NCI-H1694 (cell line): Measurements from ENCODE around the gene FBXL12.
"Not testable (repeated sequence)": the region's sequence is repeated elsewhere in the genome, so short reads cannot be mapped to it uniquely, and the experiment has no call there.

Source experiments
- DNase-seq: peaks from one replicate; lab custom pipeline; 2025; lab: John Stamatoyannopoulos, UW

The FBXL12 gene

DNA sequence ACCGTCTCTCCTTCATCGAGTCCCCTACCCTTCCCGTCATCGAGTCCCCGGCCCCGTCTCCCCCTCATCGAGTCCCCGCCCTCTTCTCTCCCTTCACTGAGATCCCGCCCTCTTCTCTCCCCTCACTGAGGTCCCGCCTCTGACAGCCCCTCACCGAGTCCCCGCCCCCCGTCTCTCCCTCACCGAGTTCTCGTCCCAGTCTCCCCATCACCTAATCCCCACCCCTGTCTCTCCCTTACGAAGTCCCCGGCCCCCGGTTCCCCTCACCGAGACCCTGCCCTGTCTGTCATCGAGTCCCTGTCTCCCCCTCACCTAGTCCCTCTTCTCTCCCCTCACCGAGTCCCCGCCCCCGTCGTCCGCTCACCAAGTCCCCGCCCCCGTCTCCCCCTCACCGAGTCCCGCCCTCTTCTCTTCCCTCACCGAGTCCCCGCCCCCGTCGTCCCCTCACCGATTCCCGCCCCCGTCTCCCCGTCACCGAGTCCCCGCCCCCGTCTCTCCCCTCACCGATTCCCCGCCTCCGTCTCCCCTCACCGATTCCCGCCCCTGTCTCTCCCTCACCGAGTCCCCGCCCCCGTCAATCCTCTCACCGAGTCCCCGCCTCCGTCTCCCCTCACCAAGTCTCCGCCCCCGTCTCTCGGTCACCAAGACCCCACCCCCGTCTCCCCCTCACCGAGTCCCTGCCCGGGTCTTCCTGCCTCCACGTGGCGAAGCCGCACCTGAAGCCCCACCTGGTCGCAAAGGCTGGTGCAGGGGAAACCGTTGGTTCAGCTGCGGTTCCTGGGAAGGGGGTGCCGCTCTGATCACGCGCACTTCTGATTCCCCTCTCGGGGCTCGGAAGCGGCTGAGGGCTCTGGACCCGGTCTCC, 26.4 kb downstream of the FBXL12 start:
- DNase-seq = no peak

DNA sequence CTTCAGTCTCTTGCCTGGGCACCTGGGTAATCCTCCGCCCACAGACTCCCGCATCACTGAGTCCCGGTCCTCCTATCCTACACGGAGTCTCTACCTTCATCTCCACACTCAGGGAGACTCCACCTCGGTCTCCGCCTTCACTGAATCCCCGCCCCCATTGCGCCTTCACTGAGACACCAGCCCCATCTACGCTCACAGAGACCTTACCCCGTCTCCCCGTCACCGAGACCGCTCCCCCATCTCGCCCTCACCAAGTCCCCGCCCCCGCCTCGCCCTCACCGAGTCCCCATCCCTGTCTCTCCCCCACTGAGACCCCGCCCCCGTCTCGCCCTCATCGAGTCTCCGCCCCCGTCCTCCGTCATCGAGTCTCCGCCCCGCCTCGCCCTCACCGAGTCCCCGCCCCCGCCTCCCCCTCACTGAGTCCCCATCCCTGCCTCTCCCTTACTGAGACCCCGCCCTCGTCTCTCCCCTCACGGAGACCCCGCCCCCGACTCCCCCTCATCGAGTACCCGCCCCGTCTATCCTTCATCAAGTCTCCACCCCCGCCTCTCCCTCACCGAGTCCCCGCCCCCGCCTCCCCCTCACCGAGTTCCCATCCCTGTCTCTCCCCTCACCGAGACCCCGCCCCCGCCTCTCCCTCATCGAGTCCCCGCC, 27.2 kb downstream of the FBXL12 start:
- DNase-seq = peak; percentile 36

DNA sequence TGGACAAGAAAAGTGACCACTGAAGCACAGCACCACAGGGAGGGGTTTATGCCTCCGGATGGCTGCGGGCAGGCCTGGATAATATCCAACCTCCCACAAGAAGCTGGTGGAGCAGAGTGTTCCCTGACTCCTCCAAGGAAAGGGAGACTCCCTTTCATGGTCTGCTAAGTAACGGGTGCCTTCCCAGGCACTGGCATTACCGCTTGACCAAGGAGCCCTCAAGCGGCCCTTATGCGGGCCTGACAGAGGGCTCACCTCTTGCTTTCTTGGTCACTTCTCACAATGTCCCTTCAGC, 27.9 kb downstream of the FBXL12 start:
- DNase-seq = not testable (repeated sequence)

DNA sequence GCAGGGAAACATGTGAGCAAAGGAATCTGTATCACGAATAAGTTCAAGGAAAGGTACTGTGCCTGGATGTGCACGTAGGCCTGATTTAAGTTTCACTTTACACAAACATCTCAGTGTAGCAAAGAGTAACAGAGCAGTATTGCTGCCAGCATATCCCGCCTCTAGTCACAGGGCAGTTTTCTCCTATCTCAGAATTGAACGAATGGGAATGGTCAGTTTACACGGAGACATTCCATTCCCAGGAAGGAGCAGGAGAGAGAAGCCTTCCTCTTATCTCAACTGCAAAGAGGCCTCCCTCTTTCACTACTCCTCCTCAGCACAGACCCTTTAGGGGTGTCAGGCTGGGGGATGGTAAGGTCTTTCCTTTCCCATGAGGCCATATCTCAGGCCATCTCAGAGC, 29.3 kb downstream of the FBXL12 start:
- not testable (repeated sequence) for DNase-seq

DNA sequence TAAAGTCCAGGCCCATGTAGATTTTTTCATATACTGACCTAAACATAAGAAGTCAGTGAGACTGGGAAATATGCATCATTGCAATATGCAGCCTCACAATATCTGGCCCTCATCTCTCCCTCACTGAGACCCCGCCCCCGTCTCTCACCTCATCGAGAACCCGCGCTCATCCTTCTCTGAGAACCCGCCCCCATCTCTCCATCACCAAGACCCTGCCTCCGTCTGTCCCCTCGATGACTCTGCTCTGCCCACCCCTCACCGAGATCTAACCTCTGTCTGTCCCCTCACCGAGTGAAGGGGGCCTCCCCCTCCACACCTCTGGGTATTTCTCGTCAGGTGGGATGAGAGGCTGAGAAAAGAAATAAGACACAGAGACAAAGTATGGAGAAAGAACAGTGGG, 29.8 kb downstream of the FBXL12 start:
- DNase-seq = no peak

DNA sequence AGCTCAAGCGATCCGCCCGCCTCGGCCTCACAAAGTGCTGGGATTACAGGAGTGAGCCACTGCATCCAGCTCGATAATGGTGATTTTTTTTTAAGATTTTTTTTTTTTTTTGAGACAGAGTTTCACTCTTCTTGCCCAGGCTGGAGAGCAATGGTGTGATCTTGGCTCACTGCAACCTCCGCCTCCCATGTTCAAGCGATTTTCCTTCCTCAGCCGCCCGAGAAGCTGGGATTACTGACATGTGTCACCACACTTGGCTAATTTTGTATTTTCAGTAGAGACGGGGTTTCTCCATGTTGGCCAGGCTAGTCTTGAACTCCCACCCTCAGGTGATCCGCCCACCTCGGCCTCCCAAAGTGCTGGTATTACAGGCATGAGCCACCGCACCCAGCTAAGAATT, 30.3 kb downstream of the FBXL12 start:
- not testable (repeated sequence) for DNase-seq

DNA sequence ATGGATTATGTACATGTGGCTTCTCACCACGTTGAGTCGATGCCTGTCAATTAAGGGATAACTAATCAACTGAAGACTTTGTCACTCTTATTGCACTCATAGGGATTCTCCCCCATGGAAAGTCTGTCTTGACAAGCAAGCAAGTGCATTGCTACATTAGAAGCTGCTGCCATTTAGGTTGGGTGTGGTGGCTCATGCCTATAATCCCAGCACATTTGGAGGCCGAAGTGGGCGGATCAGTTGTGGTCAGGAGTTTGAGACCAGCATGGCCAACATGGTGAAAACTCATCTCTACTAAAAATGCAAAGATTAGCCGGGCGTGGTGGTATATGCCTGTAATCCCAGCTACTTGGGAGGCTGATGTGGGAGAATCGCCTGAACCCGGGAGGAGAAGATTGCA, 32.1 kb downstream of the FBXL12 start:
- no peak for DNase-seq

DNA sequence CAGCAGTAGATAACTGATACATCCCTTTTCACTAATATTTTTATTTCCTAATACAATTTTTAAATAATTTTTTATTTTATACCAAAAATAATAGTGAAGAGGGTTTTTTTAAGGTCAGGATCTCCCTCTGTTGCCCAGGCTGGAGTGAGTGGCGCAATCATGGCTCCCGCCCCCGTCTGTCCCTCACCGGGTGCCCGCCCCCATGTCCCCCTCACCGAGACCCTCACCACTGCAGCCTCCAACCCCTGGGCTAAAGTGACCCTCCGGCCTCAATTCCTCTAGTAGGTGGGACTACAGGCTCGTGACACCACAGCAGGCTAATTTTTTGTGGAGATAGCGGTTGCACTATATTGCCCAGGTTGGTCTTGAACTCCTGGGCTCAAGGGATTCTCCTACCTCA, 32.5 kb downstream of the FBXL12 start:
- DNase-seq = no peak

DNA sequence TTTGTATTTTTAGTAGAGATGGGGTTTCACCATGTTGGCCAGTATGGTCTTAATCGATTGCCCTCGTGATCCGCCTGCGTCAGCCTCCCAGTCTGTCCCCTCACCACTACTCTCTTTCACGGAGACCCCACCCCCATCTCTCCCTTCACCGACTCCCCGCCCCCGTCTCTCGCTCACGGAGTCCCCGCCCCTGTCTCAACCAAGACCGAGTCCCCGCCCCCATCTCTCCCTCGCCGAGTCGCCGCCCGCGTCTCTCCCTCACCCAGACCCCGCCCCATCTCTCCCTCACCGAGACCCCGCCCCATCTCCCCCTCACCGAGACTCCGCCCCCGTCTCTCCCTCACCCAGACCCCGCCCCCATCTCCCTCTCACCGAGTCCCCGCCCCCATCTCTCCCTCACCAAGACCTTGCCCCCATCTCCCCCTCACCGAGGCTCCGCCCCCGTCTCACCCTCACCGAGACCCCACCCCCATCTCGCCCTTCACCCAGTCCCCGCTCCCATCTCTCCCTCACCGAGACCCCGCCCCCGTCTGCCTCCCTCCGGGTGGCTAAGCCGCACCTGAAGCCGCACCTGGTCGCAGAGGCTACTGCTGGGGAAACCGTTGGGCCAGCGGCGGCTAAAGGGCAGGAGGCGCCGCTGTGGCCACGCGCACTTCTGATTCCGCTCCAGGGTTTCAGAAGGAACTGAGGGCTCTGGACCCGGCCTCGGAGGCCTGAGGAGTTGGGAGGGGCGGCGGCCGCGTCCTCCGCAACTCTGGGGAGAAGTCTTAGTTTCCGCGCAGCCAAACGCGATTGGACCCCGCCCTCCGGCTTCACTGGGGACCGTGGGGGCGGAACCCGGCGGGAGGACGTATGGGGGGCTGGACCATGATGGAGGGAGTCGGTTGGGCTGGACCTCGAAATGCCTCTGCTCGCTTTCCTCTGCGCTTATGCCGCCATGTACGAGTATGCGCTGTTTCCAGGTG, 33.2 kb downstream of the FBXL12 start:
- DNase-seq = no peak

DNA sequence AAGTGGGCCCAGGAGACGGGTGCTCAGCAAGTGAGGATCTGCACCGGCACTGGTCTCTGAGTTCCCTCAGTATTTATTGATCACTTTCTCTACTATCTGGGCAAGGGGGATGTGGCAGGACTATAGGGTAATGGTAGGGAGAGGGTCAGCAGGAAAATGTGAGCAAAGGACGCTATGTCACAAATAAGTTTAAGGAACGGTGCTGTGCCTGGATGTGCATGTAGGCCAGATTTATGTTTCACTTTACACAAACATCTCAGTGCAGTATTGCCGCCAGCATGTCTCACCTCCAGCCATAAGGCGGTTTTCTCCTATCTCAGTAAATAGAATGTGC, 34.7 kb downstream of the FBXL12 start:
- not testable (repeated sequence) for DNase-seq

DNA sequence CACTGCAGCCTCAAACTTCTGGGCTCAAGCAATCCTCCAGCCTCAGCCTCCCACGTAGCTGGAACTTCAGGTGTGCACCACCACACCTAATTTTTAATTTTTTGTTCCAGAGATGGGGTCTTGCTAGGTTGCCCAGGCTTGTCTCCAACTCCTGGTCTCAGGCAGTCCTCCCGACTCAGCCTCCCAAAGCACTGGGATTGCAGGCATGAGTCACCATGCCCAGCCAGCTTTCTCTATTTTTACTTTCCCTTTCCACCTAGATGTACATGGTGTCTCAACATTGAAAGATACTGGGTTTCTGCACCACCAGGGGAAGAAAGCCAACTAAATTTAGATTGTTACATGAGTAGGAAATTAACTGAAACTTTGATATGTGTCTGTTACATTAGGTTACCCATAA, 36.5 kb downstream of the FBXL12 start:
- DNase-seq = no peak

DNA sequence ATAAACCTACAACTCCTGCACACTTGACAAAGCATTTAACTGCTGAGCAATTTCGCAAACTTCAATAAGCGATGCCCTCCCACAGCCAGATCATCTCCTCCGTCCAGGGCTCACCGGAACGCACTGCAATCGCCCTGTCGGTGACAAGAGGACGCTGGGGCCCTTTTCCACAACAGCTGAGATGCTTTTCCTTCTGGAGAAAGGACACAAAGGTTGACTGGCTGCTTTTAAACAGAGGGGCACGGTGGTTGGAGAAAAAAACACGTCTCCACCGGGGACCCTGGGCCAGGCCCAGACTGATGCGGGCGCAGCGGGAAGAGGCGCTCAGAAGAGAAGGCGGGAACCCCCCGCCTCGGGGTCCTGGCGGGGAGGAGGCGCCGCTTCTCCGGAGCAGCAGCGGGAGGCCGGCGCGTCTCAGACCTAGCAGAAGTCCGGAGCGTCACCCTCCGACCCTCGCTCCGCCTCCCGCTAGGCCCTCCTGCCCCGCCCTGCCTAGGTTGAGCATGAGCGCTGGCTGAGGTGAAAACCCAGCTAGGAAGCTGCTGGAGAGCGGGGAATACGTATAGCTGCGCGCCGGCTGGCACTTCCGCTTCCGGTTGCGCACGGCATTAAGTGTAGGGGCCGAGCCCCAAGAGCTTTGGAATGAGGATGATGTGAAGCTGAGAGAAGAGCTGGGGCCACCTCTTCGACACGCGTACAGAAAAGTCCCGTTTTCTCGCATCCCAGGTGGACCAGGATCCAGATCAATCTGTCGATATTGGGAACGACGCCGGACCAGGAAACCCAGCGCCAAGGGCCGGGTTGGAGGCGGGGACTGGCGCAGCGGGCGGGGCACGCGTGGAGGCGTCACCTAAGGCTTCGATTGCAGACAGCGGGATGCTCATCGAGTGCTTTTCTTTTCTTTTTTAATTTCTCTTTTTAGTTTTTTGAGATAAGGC, 50.4 kb downstream of the FBXL12 start, which contains the start of gene ZNF846:
Gene ZNF846 (minus strand): TSS at position 564 of the 938 bp plus-strand sequence. CDS start 3,788 bp downstream, outside the sequence.
- DNase-seq = peak; percentile 78
